Activated CD4-positive, CD25-positive, alpha-beta regulatory T cell (primary cell): ENCODE measurements around the gene CDC25B.
A peak's percentile ranks its signal among the peaks of the same experiment; 100 is the strongest.

Experiments
- DNase-seq, 4 experiments: peaks; one replicate each; lab custom pipeline; 2025; lab: John Stamatoyannopoulos, UW

CDC25B gene

GRCh38 chr20:3763671-3764601 lies 32.2 kb upstream of the CDC25B start:
- DNase-seq: no peak

GRCh38 chr20:3764659-3765058 lies 31.5 kb upstream of the CDC25B start:
- DNase-seq: no peak

- DNase-seq: no peak
Observed at GRCh38 chr20:3765171-3765882, 30.8 kb upstream of the CDC25B start.

GRCh38 chr20:3766422-3767109 lies 29.5 kb upstream of the CDC25B start:
- DNase-seq: no peak

GRCh38 chr20:3767110-3767426 lies 29.0 kb upstream of the CDC25B start:
- no peak for DNase-seq

GRCh38 chr20:3767427-3768341 lies 28.4 kb upstream of the CDC25B start, which contains the start of gene ADISSP:
TSS of gene ADISSP (minus strand) at chr20:3767753. CDS start at chr20:3760100, 7,653 bp downstream.
- DNase-seq: peak; percentile 92 to 96 (median 96)

GRCh38 chr20:3768342-3769130 lies 27.6 kb upstream of the CDC25B start:
- DNase-seq: peak; percentile 51 to 65 (median 61)

GRCh38 chr20:3771552-3772058 lies 24.5 kb upstream of the CDC25B start:
- no peak for DNase-seq

GRCh38 chr20:3775457-3776108 lies 20.5 kb upstream of the CDC25B start:
- DNase-seq: no peak

- DNase-seq: no peak
Observed at GRCh38 chr20:3777381-3777715, 18.8 kb upstream of the CDC25B start.

- DNase-seq: no peak
Observed at GRCh38 chr20:3777716-3778629, 18.1 kb upstream of the CDC25B start.

- DNase-seq: no peak
Observed at GRCh38 chr20:3778976-3779375, 17.1 kb upstream of the CDC25B start.

- no peak for DNase-seq
Observed at GRCh38 chr20:3781153-3781910, 14.8 kb upstream of the CDC25B start, which contains the start of gene SPEF1. TSS of gene SPEF1 (minus strand) at chr20:3781448. CDS start at chr20:3781287, 161 bp downstream.

GRCh38 chr20:3782597-3782996 lies 13.5 kb upstream of the CDC25B start:
- DNase-seq: no peak

- no peak for DNase-seq
Observed at GRCh38 chr20:3783068-3783489, 13.0 kb upstream of the CDC25B start.

GRCh38 chr20:3783511-3784195 lies 12.5 kb upstream of the CDC25B start:
- no peak for DNase-seq

- DNase-seq: no peak
Observed at GRCh38 chr20:3784216-3784853, 11.8 kb upstream of the CDC25B start.
